ENCODE data around the gene AKR1B15.
"Not testable (repeated sequence)": the region's sequence is repeated elsewhere in the genome, so short reads cannot be mapped to it uniquely, and the experiment has no call there.

Gene AKR1B15

DNA sequence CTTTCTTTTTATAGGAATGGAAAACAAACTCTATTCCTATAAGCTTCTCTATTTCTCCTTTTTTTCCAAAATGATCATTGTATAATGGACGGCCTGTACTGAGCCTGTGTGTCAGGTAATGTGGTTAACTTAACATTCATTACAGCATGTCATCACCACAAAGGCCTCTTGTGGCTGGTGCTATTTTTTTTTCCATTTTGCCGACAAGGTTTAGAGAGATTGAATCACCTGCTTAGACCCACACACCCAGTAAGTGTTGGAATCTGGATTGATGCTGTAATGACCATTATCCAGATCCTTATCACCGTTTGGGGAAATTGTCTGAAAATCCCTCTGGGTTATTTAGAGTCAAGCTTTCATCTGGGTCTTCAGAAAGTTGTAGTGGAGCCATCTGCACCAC lies 18.5 kb downstream of the AKR1B15 start:
- DNase-seq = no peak

DNA sequence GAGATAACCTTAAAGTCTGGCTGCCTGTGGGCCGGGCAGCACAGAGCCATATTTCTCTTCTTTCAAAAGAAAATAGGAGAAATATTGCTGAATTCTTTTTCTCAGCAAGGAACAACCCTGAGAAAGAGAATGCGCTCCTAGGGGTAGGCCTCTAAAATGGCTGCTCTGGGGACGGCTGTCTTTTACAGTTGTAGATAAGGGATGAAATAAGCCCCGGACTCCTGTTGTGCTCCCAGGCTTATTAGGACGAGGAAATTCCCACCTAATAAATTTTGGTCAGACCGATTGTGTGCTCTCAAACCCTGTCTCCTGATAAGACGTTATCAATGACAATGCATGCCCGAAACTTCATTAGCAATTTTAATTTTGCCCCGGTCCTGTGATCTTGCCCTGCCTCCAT lies 21.1 kb downstream of the AKR1B15 start:
- DNase-seq = not testable (repeated sequence)

DNA sequence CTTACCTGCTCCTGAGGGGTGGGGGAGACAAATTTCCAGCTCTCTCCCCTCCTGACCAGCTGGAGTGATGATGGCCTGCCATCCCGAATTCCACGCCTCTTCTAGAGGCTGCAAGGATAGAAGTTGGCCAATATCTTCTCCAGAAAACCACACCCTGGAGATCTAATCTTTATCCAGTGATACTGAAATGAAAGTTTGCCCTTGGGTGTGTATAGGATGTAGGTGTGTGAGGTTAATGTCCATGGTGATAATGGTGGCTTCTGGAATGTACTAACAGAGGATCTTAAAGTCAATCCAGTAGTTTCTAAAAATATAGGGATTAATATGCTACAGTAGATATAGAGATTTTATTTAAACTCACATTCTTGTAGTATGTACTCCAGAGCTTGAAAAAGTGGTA lies 22.2 kb downstream of the AKR1B15 start:
- DNase-seq = no peak

DNA sequence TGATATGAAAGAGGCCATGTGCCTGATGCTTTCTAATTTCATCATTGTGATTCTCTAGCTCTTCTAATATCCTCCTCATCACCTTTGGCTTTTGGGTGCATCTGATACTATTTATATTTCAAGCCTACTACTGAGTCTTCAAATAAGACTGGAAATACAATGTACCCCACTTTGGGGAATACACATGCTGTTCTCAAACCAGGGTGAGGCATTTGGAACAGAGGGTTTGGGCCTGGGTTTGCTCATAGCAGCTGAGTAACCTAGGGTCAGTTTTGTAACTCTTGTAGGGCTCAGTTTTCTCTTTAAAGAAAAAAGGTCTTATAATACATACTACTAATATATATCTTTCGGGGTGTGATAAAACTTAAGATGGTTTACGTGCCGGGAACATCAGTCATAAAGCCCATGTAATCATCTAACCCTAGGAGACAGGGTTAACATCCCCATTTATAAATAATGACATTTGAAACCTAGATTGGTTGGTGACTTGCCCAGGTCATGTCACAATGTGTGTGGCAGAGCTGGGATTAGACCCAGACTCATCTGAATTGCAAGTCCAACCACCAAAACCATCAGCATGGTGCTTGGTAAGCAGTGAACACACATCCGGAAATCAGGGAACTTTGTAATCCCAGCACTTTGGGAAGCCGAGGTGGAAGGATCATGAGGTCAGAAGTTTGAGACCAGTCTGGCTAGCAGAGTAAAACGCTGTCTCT lies 23.0 kb downstream of the AKR1B15 start:
- DNase-seq = no peak

DNA sequence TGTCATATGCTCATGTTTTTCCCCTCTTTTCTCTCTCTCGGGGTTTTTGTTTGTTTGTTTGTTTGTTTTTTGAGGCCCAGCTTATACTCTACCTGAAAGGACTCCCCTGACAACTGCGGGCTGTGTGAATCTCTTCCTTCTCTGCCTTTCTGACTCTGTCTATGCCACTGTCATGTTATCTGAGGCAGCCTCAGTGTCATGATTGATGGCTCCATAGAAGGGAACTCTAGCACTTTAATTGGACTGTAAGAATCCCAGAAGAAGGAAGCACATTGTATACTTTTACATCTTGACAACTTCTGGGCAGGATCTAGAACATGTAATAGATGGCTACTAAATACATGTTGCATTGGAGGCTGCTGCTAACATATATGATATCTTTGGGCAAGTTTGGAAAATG lies 25.4 kb downstream of the AKR1B15 start:
- DNase-seq = no peak

DNA sequence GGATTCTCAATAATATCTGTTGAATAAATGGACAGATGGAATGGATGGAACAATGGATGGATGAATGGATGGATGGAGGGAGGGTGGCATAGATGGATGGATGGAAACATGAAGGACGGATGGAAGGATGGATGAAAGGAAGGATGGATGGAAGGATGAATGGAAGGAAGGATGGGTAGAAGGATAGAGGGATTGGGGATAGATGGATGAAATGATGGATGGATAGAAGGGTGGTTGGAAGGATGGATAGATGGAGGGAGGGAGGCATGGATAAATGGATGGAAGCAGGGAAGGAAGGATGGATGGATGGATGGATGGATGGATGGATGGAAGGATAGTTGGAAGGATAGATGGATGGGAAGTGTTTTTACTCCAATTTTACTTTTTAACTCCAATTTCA lies 35.4 kb downstream of the AKR1B15 start:
- DNase-seq = no peak

DNA sequence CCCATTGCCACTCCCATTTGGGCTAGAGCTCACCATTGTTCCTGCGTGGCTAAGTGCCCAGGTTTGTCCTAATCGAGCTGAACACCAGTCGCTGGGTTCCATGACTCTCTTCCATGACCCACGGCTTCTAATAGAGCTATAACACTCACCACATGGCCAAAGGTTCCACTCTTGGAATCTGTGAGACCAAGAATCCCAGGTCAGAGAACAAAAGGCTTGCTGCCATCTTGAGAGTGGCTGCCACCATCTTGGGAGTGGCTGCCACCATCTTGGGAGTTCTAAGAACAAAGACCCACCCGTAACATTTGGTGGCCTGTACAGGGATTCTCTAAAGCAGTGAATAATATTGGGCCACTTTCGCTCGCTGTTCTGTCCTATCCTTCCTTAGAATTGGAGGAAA lies 37.0 kb downstream of the AKR1B15 start:
- DNase-seq = no peak

DNA sequence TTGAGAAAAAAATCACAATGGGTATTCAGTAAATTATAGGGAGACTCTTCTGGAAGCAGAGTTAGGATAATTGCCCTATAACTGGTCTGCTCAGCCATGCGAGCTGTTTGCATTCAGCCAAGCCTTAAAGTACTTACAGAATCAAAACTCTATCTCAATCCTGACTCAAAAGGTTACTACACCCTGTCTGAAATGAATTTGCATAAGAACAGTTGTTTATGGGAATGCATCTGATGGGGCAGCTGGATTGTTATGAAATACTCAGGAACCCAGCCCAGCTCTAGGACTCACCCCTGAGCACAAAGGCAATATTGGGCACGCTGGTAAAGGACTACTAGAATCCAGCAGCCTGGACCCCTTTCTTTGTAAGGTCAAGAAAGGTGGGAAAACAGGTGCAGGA lies 38.8 kb downstream of the AKR1B15 start:
- DNase-seq = no peak

DNA sequence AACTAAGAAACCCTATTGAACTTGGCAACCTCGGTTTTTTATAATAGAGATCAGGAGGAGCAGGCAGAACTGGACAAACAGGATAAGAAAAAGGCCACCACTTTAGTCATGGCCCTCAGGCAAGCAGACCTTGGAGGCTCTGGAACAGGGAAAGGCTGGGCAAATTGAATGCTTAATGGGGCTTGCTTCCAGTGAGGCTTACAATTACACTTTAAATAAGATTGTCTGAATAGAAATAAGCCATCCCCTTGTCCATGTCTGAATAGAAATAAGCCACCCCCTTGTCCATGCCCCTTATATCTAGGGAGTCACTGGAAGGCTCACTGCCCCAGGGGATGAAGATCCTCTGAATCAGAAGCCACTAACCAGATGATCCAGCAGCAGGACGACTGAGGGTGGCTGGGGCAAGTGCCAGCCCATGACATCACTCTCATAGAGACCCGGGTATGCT lies 40.6 kb downstream of the AKR1B15 start:
- no peak for DNase-seq

DNA sequence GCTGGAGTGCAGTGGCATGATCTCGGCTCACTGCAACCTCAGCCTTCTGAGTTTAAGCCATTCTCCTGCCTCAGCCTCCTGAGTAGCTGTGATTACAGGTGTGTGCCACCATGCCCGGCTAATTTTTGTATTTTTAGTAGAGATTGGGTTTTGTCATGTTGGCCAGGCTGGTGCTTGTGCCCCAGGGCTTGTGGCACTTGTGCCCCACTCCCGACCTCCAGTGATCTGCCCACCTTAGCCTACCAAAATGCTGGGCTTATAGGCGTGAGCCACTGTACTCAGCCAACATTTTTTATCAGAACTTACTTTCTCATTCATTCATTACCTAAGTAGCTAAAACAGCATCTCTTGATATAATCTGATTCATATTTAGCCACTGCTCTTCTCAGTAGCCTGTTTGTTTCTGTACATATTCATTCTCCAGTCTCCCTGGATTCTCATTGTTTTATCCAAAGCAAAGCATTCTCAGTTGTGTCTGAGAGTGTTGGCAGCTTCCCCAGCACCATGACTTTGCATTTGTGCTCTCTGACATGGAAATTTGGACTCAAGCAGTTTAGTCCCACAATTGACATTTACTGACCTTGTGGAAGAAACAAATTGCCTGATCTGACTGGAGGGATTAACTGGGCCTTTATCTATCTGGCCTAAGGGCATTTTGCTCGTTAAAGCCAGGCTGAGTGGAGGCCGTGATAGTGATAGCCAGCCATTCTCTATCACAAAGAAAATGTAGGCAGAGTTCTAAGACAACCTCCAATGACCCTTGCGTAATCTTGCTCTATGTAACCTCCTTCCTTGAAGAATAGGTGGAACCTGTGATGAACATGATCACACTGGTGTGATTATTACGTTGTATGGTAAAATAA lies 44.9 kb downstream of the AKR1B15 start:
- DNase-seq = no peak

DNA sequence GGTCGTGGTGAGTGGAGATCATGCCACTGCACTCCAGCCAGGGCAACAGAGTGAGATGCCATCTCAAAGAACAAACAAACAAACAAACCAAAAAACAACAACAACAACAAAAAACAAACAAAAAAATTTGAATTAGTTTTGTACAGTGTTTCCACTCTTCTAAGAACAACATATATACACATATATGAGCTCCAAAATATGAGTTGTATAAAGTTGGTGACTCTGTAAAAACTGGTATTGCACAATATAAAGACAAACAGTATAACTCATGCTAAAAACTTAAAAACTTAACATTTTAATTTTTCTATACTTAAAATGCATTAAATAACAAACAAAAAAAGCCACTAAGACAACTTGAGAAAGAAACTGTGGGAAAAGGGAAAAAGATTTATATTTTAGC lies 46.0 kb downstream of the AKR1B15 start:
- DNase-seq = no peak

DNA sequence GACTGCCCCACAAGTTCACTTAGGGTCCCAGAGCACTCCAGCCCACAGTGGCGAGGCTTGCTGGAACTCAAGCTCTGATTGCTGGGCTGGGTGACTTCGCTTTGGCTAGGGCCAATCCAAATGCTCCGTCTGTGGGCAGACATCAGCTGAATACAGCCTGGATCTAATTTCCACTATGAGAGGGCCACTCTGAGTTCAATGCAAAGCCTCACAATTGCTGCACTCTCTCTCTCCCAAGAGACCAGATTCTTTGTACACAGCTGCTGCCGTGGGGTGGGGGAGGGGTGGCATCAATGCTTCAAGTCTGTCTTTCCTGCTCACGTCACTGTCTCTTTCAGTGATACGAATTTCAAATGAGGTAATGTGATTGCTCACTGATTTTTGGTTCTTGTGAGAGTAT lies 50.5 kb downstream of the AKR1B15 start:
- DNase-seq = no peak

DNA sequence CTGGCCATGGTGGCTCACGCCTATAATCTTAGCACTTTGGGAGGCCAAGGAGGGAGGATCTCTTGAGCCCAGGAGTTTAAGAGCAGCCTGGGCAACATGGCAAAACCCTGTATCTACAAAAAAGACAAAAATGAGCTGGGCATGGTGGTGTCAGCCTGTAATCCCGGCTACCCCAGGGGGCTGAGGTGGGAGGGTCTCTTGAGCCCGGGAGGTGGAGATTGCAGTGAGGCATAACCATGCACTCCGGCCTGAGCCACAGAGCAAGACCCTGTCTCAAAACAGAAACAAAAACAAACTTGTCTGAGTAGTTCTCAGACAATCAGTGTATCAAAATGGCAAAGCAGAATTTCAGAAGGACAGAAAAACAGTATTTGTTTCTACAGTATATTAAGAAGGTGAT lies 52.5 kb downstream of the AKR1B15 start:
- no peak for DNase-seq

DNA sequence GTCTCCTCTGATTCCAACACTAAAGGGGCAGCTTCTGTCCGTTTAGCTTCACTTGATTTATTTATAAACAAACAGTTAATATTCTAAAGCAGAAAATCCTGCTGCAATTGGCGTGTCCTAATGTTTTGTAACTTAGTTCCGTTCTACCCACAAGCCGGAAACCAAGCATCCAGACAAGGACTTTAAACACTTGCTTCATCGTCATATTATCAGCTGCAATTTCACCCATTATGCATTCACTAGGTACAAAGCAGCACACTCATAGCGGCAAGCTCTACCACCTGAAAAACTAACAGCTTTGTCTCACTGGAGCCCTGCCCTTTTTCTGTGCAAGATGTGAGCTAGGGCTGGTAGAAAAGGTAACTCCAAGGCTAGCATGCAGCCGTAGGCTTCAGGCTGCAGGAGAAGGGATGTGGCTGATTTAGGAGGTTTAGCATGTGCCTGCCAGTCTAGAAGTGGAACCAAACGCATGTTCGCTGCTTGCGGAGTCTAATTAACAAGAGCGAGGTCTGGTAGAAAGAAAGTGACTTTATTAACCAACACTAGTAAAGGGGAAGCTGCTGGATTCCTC lies 54.1 kb downstream of the AKR1B15 start:
- DNase-seq = no peak

DNA sequence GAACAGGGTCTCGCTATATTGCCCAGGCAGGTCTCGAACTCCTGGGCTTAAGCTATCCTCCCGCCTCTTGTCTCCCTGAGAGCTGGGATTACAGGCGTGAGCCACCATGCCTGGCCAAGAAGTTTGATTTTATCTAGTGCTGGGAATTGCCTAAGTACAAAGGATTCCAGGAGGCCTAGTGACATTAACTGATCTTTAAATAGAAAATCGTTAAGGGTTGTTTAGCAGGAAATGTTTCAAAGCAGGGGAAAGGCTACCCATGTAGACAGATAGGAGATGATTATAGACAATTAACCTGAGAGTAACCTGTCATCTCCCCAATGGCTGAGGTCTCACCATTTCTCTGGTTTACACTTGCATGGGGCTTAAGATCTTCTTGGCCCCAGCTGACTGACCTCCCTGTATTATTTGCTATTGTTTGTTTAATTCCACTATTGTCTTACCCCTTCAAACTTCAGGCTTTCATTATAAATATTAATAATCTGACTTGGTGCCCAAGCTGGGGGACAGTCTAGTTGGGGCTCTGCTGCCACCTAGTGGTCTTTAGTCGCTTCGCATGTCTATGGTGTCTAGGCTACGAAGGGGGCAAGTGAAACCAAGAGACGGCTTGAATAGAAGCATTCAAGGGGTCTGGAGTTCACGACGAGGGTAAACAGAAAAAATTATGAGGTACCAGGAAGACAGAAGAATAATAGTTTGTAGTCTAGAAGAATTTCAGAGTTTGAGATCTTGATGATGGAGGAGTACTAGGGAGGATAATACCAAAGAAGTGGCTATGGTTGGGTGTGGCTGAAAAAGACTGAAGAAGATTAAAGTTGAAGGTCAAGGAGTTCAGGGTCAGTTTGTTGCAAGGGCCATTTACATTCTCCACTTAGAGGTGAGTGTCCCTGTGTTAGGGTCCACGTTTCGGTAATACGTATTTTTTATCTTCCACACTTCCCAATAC lies 57.3 kb downstream of the AKR1B15 start:
- peak; percentile 24 for DNase-seq

DNA sequence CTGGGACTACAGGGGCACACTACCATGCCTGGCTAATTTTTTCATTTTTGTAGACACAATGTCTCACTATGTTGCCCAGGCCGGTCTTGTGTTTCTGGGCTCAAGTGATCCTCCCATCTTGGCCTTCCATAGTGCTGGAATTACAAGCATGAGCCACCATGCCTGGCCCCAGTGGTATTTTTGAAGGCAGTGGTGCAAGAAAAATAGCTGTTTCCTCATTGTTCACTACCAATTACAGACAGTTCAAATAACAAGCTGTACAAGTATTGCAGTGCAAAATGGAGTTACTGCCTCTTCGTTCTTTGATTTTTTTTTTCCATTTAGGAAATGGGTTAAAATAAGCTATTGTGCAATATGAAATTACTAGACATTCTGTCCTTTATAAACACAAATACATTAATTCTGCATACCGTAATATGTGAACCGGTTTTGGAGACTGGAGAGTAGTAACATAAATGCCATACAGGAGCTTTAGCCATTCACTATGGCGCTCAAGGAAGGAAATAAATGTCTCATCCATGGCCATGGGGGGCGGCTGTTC lies 62.8 kb downstream of the AKR1B15 start:
- no peak for DNase-seq

DNA sequence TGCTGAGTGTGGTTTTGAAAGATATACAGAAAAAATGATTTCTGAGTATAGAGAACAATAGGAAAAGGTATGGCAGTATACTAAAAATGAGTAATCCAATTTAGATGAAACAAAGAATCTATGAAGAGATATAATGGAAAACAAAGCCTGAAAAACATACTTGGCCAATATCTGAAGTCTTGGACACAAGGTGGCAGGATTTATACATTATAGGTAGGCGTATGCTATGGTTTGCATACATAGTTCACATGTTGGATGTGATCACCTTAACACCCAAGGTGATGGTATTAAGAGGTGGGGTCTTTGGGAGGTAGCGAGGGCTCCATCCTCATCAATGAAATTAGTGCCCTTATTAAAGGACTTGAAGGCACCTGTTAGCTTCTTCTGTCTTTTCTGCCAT lies 63.3 kb downstream of the AKR1B15 start:
- DNase-seq = no peak

DNA sequence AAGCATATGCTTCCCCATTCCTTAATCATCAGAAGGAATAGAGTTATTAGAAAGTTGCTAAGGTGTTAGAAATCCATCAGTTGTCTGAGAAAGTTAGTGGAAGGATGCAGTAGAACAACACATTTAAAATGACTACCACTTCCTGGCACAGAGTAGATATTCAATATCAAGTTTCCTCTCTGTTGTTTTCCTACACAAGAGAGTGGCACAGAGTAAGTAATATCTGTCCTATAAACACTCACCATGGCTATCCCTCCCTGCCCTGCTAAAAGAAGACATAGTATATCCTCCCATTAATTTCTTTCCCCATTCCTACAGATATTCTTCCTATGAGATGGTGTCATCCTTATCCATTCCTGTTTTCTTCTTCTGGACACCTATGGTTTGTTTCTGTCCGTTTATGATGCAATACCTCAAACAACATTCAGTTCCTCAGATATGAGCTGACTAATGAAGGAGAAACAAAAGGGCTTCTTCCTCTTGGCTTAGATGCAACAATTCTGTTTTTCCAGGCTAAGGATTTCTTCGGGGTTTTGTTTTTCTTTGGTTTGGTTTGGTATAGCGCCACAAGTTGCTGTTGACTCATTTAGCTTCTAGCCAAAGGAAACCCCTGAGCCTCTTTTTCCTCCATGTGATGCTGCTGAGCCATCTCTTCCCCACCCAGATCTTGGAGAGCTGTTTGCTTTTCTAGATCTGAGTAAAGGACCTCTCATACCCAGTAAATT lies 64.9 kb downstream of the AKR1B15 start:
- no peak for DNase-seq

DNA sequence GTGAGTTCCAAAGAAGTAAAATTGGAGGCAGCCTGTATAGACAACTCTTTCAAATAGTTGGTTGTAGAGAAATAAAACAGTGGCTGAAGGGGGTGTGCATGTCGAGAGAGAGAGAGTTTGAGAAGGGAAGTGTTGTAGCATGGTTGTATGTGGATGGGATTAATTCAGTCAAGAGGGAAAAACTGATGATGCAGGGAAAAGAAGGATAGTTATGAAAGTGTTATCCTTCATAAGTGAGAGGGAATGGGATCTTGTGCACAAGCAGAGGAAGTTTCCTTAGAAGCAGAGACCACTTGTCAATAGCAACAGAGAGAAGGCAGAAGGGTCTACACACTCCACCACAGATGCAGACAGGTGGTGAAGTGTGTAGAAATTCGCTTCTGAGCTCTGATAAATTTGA lies 67.7 kb downstream of the AKR1B15 start:
- DNase-seq = no peak

DNA sequence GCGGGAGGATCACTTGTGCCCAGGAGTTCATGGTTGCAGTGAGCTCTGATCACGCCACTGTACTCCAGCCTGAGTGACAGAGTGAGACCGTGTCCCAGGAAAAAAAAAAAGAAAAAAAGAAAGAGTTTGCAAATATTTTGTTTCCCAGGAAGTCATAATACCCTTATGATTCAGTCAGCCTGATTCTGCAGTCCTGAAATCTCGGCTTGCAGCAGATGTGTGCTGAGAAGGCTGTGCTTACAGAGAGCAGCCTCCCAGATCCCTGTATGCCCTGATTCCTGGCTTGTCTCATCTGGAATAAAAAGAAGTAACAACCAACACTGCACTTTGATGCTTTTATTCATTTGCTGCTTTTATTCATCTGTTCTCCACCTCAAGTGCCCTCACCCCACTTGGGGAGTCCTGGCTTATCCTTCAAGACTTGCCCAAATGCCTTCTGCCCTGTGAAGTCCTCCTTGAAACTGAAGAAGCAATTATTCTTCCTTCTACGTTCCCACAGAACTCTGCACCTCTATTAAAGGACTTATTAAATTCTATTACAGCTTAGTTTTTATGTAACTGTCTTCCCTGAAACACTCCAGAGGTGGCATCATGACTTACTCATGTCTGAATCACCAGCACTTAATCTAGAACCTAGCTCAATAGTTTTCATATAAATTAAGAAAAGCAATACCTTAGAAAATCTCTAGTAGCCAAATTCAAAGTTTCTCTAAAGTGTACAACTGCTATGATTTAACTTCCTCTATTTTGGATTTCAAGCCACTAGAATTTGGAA lies 70.0 kb downstream of the AKR1B15 start:
- no peak for DNase-seq

Data from stimulated activated naive CD4-positive, alpha-beta T cell treated with Interleukin-2 at 50 U/mL for 16 hours (primary cell).